ENCODE data around the gene LY6G6D.

Gene LY6G6D, protein sequence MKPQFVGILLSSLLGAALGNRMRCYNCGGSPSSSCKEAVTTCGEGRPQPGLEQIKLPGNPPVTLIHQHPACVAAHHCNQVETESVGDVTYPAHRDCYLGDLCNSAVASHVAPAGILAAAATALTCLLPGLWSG

DNA sequence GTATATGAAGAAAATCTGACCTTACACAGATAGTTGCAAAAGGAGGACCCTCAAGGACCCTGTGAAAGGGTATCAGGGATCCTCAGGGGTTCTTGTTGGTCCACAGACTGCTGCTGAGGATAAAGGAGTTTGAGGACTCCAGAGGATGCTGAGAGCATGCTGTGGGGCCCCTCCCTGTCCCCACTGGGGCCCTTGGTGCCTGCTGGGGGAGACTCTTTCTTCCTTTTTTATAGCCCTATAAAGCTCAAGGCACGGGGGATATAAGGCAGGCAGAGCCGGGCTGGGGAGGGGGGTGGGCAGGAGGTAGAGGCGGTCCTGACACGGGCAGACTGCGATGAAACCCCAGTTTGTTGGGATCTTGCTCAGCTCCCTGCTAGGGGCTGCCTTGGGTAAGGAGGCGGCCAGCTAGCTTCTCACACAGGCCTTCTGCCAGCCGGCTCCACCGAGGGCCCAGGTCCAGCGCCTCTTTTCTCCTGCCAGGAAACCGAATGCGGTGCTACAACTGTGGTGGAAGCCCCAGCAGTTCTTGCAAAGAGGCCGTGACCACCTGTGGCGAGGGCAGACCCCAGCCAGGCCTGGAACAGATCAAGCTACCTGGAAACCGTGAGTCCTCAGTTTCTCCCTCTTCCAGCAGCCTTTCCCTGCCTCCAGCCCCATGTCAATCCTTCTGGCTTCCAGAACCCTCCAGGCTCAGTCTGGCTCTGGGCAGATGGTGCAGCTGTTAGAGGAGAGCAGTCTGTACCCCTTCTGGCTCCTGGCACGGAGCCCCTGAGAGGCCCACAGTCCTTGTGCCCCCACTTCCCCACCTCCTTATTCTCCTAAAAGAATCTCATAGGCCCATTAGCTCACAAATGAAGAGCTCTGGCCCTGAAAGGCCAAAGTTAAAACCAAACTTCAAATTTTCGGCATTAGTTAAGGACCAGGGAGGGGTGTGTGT, at the start of gene LY6G6D:
TSS of gene LY6G6D (plus strand) at position 327 of the 937 bp plus-strand sequence. CDS start at position 335, 8 bp downstream.
- no peak for DNase-seq

- peak; percentile 94 for DNase-seq
Measured at GRCh38 chr6:31665501-31666336, 49.4 kb upstream of the LY6G6D start, which contains the start of gene CSNK2B. Gene CSNK2B (plus strand): TSS chr6:31666080. CDS start chr6:31666832, 752 bp downstream.

DNA sequence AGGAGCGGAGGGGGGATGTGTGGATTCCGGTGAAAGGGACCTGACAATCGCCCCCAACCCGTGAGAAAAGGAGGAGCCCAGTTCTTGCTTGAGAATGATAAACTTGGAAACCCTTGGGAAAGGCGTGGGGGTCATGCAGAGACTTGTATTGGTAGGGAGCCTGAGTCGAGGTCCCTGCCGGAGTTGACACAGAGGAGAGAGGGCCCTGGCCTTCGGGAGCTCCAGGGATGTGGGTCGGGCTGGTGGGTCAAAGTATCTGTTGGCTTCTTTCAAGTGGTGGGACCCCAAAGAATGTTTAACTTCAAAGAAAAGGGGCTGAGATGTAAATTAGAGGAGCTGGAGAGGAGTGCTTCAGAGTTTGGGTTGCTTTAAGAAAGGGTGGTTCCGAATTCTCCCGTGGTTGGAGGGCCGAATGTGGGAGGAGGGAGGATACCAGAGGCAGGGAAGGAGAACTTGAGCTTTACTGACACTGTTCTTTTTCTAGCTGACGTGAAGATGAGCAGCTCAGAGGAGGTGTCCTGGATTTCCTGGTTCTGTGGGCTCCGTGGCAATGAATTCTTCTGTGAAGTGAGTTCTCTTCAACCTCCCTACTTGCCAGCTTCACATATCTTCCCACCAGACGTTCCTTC, 48.7 kb upstream of the LY6G6D start:
- DNase-seq: no peak

DNA sequence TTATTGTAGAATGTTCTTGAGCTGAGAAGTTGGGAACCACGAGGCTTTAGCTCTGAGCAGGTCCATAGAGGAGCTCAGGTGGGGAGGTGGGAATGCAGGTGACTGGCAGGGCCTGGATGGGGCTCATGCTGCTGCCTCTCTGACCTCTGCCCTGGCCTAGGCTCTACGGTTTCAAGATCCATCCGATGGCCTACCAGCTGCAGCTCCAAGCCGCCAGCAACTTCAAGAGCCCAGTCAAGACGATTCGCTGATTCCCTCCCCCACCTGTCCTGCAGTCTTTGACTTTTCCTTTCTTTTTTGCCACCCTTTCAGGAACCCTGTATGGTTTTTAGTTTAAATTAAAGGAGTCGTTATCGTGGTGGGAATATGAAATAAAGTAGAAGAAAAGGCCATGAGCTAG, 45.5 kb upstream of the LY6G6D start, which contains the start of gene LY6G5B:
TSS of gene LY6G5B (plus strand) at position 301 of the 400 bp plus-strand sequence. CDS start 975 bp downstream, outside the sequence.
- DNase-seq: no peak

GRCh38 chr6:31676322-31676903, 38.7 kb upstream of the LY6G6D start:
- DNase-seq: no peak

- no peak for DNase-seq
Measured at GRCh38 chr6:31676904-31677303, 38.2 kb upstream of the LY6G6D start.

GRCh38 chr6:31677955-31678354, 37.2 kb upstream of the LY6G6D start:
- DNase-seq: no peak

- peak; percentile 68 for DNase-seq
Measured at GRCh38 chr6:31680226-31681134, 34.7 kb upstream of the LY6G6D start, which contains the start of gene LY6G5C. Gene LY6G5C (minus strand): TSS chr6:31681067. CDS start chr6:31680373, 694 bp downstream.

DNA sequence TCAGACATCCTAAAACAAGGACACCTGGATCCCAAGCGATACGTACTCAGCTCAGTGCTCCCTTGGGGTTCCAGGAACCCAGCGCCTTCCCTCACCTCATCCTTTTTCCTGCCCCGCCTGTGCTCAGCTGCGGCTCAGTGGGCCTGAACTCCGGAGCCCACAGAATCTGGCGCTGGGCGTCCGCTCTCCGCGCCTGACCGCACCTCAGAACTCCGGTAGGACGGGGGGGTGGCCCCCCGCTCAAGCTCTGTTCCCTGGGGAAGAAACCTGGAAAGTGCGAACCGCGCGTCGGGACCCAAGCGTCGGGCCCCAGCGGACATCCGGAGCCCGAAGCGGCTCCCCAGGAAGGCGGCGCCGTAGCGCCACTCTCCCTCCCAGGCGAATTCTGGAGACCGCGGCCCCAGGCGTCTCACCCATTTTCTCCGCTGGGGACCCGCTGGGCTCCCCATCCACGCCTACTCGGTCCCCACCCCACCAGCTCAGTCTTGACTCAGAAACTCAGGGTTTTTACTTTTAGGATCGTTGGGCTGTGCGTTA, 33.9 kb upstream of the LY6G6D start:
- no peak for DNase-seq

- no peak for DNase-seq
Measured at GRCh38 chr6:31683591-31683990, 31.6 kb upstream of the LY6G6D start.

- DNase-seq: no peak
Measured at GRCh38 chr6:31686483-31686882, 28.7 kb upstream of the LY6G6D start.

GRCh38 chr6:31687321-31687720, 27.8 kb upstream of the LY6G6D start:
- no peak for DNase-seq

- no peak for DNase-seq
Measured at GRCh38 chr6:31687860-31688693, 27.1 kb upstream of the LY6G6D start.

GRCh38 chr6:31689249-31690110, 25.7 kb upstream of the LY6G6D start:
- no peak for DNase-seq

GRCh38 chr6:31690231-31691077, 24.7 kb upstream of the LY6G6D start:
- DNase-seq: no peak

- no peak for DNase-seq
Measured at GRCh38 chr6:31691078-31691463, 24.1 kb upstream of the LY6G6D start.

DNA sequence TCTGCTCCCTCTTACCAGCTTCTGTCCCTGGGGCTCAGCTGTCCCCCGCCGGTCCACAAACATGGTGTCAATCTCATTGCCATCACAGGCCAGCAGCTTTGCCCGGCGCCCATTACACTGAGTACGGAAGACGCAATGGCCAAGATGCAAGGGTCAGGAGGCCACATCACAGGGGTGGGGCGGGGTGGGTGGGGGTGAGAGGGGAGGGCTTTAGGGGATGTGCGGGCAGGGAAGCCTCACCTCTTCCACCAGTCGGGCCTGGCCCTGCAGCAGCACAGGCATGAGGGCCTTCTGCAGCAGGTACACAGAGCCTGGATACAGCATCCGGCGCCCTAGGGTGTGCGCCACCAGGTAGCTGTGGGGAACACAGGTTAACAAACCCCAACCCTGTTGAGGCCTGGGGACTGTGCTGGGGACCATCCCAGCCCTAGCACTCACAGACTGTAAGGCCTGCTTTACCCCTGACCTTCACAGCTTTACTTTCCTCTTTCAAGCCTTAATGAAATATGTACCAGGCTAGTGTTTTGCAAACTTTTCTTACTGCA, 23.5 kb upstream of the LY6G6D start:
- no peak for DNase-seq

All from DMS 273 treated with DMSO at 0.1 percent for 48 hours (cell line).